H1 (cell line): ENCODE measurements around the gene RAB3B. TPM values are rescaled to one million over a fixed set of nuclear protein-coding genes. Genes with fewer than 3 reads are reported as not detected.
"Not testable (repeated sequence)": the region's sequence is repeated elsewhere in the genome, so short reads cannot be mapped to it uniquely, and the experiment has no call there.

Source experiments
- CTCF ChIA-PET: fragments of 300-600 bp; sonication (Branson Sonifier 250); formaldehyde crosslinking; loops from one replicate; lab custom pipeline; 2021; ENCODE audit not compliant: partially characterized antibody; lab: Charles Lee
- POLR2A ChIA-PET: fragments of 300-600 bp; sonication (Branson Sonifier 250); formaldehyde crosslinking; loops from one replicate; lab custom pipeline; 2021; ENCODE audit warnings: inconsistent platforms; ENCODE audit not compliant: partially characterized antibody; lab: Charles Lee
- DNase-seq, 2 experiments: peaks; one replicate each; pipeline versions ENCODE4 v3.0.0 to v3.0.0-alpha.2; 2010 to 2022; ENCODE audit warnings: low spot score in 2 of 2, low read depth in 1 of 2, mixed read lengths in 1 of 2
- FAIRE-seq: peaks from 2 replicates; lab custom pipeline; 2011; peaks lifted over from hg19 to GRCh38; lab: Jason Lieb, UNC
- H2AFZ ChIP-seq: 2 replicates; pipeline ENCODE4 v1.8.1; 2012; ENCODE audit warnings: low read length, inconsistent platforms
- H2AK5ac ChIP-seq: 2 replicates; pipeline ENCODE4 v1.6.1; 2013; ENCODE audit warnings: low read depth, low read length
- H2BK120ac ChIP-seq: replicated peaks from 2 replicates; pipeline ENCODE3; 2013; ENCODE audit warnings: low read depth, low read length, inconsistent platforms
- H2BK12ac ChIP-seq: 2 replicates; pipeline ENCODE4 v1.6.1; 2013; ENCODE audit warnings: low read depth, low read length
- H2BK15ac ChIP-seq: 2 replicates; pipeline ENCODE4 v1.6.1; 2013; ENCODE audit warnings: low read length
- H2BK20ac ChIP-seq: 2 replicates; pipeline ENCODE4 v1.6.1; 2013; ENCODE audit warnings: low read length
- H2BK5ac ChIP-seq: 2 replicates; pipeline ENCODE4 v1.6.1; 2013; ENCODE audit warnings: low read depth, low read length
- H3K14ac ChIP-seq: 2 replicates; pipeline ENCODE4 v1.6.1; 2013; ENCODE audit warnings: inconsistent platforms; ENCODE audit not compliant: insufficient read length
- H3K18ac ChIP-seq: 2 replicates; pipeline ENCODE4 v1.6.1; 2013; ENCODE audit warnings: low read length; ENCODE audit errors: extremely low read depth
- H3K23ac ChIP-seq: 2 replicates; pipeline ENCODE4 v1.6.1; 2013; ENCODE audit warnings: inconsistent platforms; ENCODE audit not compliant: insufficient read length
- H3K23me2 ChIP-seq: 2 replicates; pipeline ENCODE4 v1.6.1; 2013; ENCODE audit warnings: low read depth, low read length
- H3K27ac ChIP-seq: 2 replicates; pipeline ENCODE4 v1.6.1; 2011; ENCODE audit warnings: low read depth, low read length, inconsistent platforms
- H3K27me3 ChIP-seq, 4 experiments: replicated peaks in 1 of 4; 1 replicate in 1 of 4; 2 replicates in 3 of 4; pipeline versions ENCODE4 v1.6.1 to v1.8.1; 2011 to 2013; ENCODE audit warnings: low read length in 3 of 4, mild to moderate bottlenecking in 3 of 4, inconsistent platforms in 2 of 4, mixed read lengths in 2 of 4, moderate library complexity in 1 of 4; ENCODE audit not compliant: control insufficient read depth in 3 of 4, insufficient read depth in 3 of 4; ENCODE audit errors: extremely low read depth in 1 of 4
- H3K36me3 ChIP-seq, 4 experiments: 2 replicates each; pipeline versions ENCODE4 v1.6.1 to v1.8.1; 2011 to 2013; ENCODE audit warnings: mild to moderate bottlenecking in 4 of 4, low read length in 3 of 4, moderate library complexity in 2 of 4, control low read depth in 1 of 4, inconsistent platforms in 1 of 4; ENCODE audit not compliant: insufficient read depth in 4 of 4, control insufficient read depth in 2 of 4
- H3K4ac ChIP-seq: replicated peaks from 2 replicates; pipeline ENCODE3; 2013; ENCODE audit warnings: low read length, low read depth, mixed read lengths, inconsistent platforms; ENCODE audit not compliant: insufficient read length
- H3K4me1 ChIP-seq, 4 experiments: replicated peaks in 1 of 4; 1 replicate in 1 of 4; 2 replicates in 3 of 4; pipeline versions ENCODE4 v1.6.1 to v1.8.1; 2011 to 2013; ENCODE audit warnings: low read length in 3 of 4, inconsistent platforms in 2 of 4, mixed read lengths in 1 of 4; ENCODE audit not compliant: insufficient read depth in 4 of 4, control insufficient read depth in 3 of 4
- H3K4me2 ChIP-seq, 2 experiments: 2 replicates each; pipeline versions ENCODE4 v1.6.1 to v1.8.1; 2011 to 2013; ENCODE audit warnings: low read depth in 2 of 2, low read length in 2 of 2, control low read depth in 1 of 2, inconsistent platforms in 1 of 2, mild to moderate bottlenecking in 1 of 2; ENCODE audit not compliant: insufficient read depth in 1 of 2
- H3K4me3 ChIP-seq, 4 experiments: fragments of 200-600, 300-600 bp in 1 of 4; sonication (generic), shearing (Covaris generic), sonication (Bioruptor Twin) in 1 of 4; 2 replicates each; pipeline versions ENCODE4 v1.5.1 to v1.8.1; 2011 to 2016; ENCODE audit warnings: low read length in 4 of 4, low read depth in 3 of 4, control low read depth in 2 of 4, inconsistent platforms in 2 of 4, mild to moderate bottlenecking in 2 of 4, mixed read lengths in 1 of 4, moderate library complexity in 1 of 4; ENCODE audit not compliant: insufficient read depth in 2 of 4; ENCODE audit errors: extremely low read depth in 1 of 4
- H3K56ac ChIP-seq: replicated peaks from 2 replicates; pipeline ENCODE3; 2013; ENCODE audit warnings: low read depth, mild to moderate bottlenecking, mixed read lengths, low read length, inconsistent platforms; ENCODE audit not compliant: insufficient read length
- H3K79me1 ChIP-seq: 2 replicates; pipeline ENCODE4 v1.6.1; 2013; ENCODE audit warnings: low read depth, low read length, control low read depth
- H3K79me2 ChIP-seq, 2 experiments: 2 replicates each; pipeline versions ENCODE4 v1.6.1 to v1.8.1; 2012 to 2013; ENCODE audit warnings: low read length in 2 of 2, mild to moderate bottlenecking in 2 of 2, inconsistent platforms in 1 of 2; ENCODE audit not compliant: insufficient read depth in 2 of 2, control insufficient read depth in 1 of 2
- H3K9ac ChIP-seq, 4 experiments: replicated peaks in 1 of 4; 1 replicate in 1 of 4; 2 replicates in 3 of 4; pipeline versions ENCODE4 v1.6.1 to v1.8.1; 2011 to 2013; ENCODE audit warnings: low read depth in 3 of 4, low read length in 3 of 4, control low read depth in 2 of 4, mild to moderate bottlenecking in 2 of 4, moderate library complexity in 2 of 4, inconsistent platforms in 1 of 4; ENCODE audit errors: extremely low read depth in 1 of 4
- H3K9me3 ChIP-seq, 2 experiments: 2 replicates each; pipeline versions ENCODE4 v1.6.1 to v1.8.1; 2012 to 2013; ENCODE audit warnings: mild to moderate bottlenecking in 2 of 2, moderate library complexity in 2 of 2, control low read depth in 1 of 2, inconsistent platforms in 1 of 2, low read depth in 1 of 2, low read length in 1 of 2, mixed read lengths in 1 of 2; ENCODE audit not compliant: insufficient read depth in 2 of 2
- H4K20me1 ChIP-seq, 2 experiments: replicated peaks in 1 of 2; 2 replicates each; pipeline versions ENCODE3 to v1.8.1; 2011 to 2013; ENCODE audit warnings: inconsistent platforms in 2 of 2, low read length in 2 of 2, mild to moderate bottlenecking in 1 of 2; ENCODE audit not compliant: insufficient read depth in 2 of 2, control insufficient read depth in 1 of 2
- H4K5ac ChIP-seq: 2 replicates; pipeline ENCODE4 v1.6.1; 2013; ENCODE audit warnings: low read length, low read depth, mixed read lengths, inconsistent platforms; ENCODE audit not compliant: insufficient read length
- H4K8ac ChIP-seq: 2 replicates; pipeline ENCODE4 v1.8.0; 2013; ENCODE audit warnings: mild to moderate bottlenecking, moderate library complexity, low read length, inconsistent platforms; ENCODE audit not compliant: insufficient read depth; ENCODE audit errors: extremely low read depth
- H4K91ac ChIP-seq: replicated peaks from 2 replicates; pipeline ENCODE3; 2013; ENCODE audit warnings: low read length, mixed read lengths, inconsistent platforms; ENCODE audit not compliant: insufficient read length
- CEBPB ChIP-seq: IDR thresholded peaks from 2 replicates; pipeline ENCODE4 v1.6.1; 2012; ENCODE audit warnings: low read depth, low read length
- RFX5 ChIP-seq: IDR thresholded peaks from 2 replicates; pipeline ENCODE4 v1.6.1; 2011; ENCODE audit warnings: low read depth, low read length, improper control_type of control experiment, borderline replicate concordance
- WGBS, 2 experiments: shearing (Covaris generic) in 1 of 2; methylation state at CpG; one replicate each; pipeline versions ENCODE4 v1.1.6 to v1.1.7; 2013 to 2015; ENCODE audit warnings: low lambda C conversion rate in 2 of 2, mixed read lengths in 2 of 2, inconsistent platforms in 1 of 2, low coverage in 1 of 2, missing lambda C conversion rate in 1 of 2; ENCODE audit not compliant: insufficient replicate concordance in 2 of 2, insufficient coverage in 1 of 2, insufficient read length in 1 of 2; ENCODE audit errors: extremely low coverage in 1 of 2, missing lambda C conversion rate in 1 of 2; 5-methylcytosine and 5-hydroxymethylcytosine counted together
- polyA plus RNA-seq, 7 experiments: library from polyadenylated mRNA; depleted of rRNA in 3 of 7; stranded (reverse) in 5 of 7; unstranded in 2 of 7; fragments of >200 nt in 5 of 7; fragments of 200-250 nt in 2 of 7; gene quantifications; 1 replicate in 5 of 7; 2 replicates in 1 of 7; 4 replicates in 1 of 7; pipeline versions ENCODE4 v1.2.1 to v1.2.3, GENCODE V29; 2011 to 2013; ENCODE audit warnings: missing spikeins in 2 of 7, mixed read lengths in 2 of 7
- total RNA-seq: library from RNA; stranded (reverse); fragmentation: NEBNext Ultra II Directional; extraction: Animal tissue kit (Norgen Biotek cat#: 25700); gene quantifications from 2 replicates; pipeline ENCODE4 v1.2.1, GENCODE V29; 2021
- TF ChIP-seq, protein P1 (sequence below): IDR thresholded peaks from 2 replicates; pipeline ENCODE4 v1.6.1; 2012; ENCODE audit warnings: inconsistent platforms

RAB3B gene
- total and polyA plus RNA-seq, 2 of the 8 experiments (the other 6 are each of a cell fraction or from before 2014, with no cell fraction given), result 12.5 to 36.8 TPM

DNA sequence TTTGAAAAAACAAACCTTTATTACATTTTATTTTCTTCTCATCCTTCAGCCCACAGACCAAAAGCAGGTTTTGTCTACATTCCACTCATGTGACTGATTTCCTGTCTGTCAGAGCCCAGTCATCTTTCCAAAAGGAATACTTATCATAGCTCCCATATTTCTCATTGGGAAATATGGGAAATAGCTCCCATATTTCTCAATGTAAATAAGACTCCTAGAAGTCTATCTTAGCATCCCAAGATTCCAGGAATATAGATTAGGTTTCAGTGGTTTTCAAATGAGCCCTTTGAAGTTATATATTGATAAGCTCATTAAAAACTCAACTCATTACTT, 92.8 kb downstream of the RAB3B start (continued):
- TF ChIP-seq RFX5, result no peak
- TF ChIP-seq, protein P1, sequence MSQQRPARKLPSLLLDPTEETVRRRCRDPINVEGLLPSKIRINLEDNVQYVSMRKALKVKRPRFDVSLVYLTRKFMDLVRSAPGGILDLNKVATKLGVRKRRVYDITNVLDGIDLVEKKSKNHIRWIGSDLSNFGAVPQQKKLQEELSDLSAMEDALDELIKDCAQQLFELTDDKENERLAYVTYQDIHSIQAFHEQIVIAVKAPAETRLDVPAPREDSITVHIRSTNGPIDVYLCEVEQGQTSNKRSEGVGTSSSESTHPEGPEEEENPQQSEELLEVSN, result no peak
- TF ChIP-seq CEBPB, result no peak

DNA sequence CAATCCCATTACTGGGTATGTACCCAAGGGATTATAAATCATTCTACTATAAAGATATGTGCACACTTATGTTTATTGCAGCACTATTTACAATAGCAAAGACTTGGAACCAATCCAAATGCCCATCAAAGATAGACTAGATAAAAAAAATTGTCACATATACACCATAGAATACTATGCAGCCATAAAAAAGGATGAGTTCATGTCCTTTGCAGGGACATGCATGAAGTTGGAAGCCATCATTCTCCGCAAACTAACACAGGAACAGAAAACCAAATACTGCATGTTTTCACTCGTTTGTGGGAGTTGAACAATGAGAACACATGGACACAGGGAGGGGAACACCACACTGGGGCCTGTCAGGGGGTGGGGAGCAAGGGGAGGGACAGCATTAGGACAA, 95.8 kb downstream of the RAB3B start:
- FAIRE-seq, H3K56ac ChIP-seq, H4K8ac ChIP-seq, H3K27me3 ChIP-seq, H2AFZ ChIP-seq, H2AK5ac ChIP-seq, DNase-seq, H3K18ac ChIP-seq, H3K23ac ChIP-seq, H3K9me3 ChIP-seq, H4K5ac ChIP-seq, H3K36me3 ChIP-seq, H4K91ac ChIP-seq, H3K9ac ChIP-seq, H3K4me2 ChIP-seq, H2BK5ac ChIP-seq, H4K20me1 ChIP-seq, H3K4me1 ChIP-seq, H2BK120ac ChIP-seq, H3K4ac ChIP-seq, H3K79me2 ChIP-seq, H2BK20ac ChIP-seq, H3K27ac ChIP-seq, H2BK12ac ChIP-seq, H3K14ac ChIP-seq, H2BK15ac ChIP-seq, H3K4me3 ChIP-seq, H3K79me1 ChIP-seq, H3K23me2 ChIP-seq: not testable (repeated sequence)
- POLR2A ChIA-PET, result interaction anchor here (1.6 kb wide), 1 partner anchor 15 kb away, joined by 5 read pairs; no protein-coding TSS in a partner anchor
- 78% methylated on average over 2 of the region's 2 CpGs; no CpG with 5 or more reads in 1 of the 2 experiments for WGBS, 2 experiments
- CTCF ChIA-PET, result interaction anchor here (4.3 kb wide), 1 partner anchor 30 kb away, joined by 84 read pairs; no protein-coding TSS in a partner anchor
